K562 (cell line): Measurements from ENCODE around the gene OSGIN1. TPM values are rescaled to one million over a fixed set of nuclear protein-coding genes. Genes with fewer than 3 reads are reported as not detected.

ENCODE experiments used
- ETS2 ChIP-seq: IDR thresholded peaks from 2 replicates; pipeline ENCODE4 v1.6.1; 2016; ENCODE audit warnings: borderline replicate concordance, missing genetic modification characterization, mild to moderate bottlenecking, moderate library complexity, missing compliant biosample characterization; ENCODE audit not compliant: poor library complexity, severe bottlenecking
- HES1 ChIP-seq: fragments of 450-650 bp; IDR thresholded peaks from 2 replicates; pipeline ENCODE4 v1.6.1; 2016; ENCODE audit warnings: low read depth, mild to moderate bottlenecking, moderate library complexity
- NCOR1 ChIP-seq: fragments of 450-650 bp; IDR thresholded peaks from 2 replicates; pipeline ENCODE4 v1.6.1; 2016; ENCODE audit warnings: mild to moderate bottlenecking, moderate library complexity
- NFIC ChIP-seq: fragments of 450-650 bp; IDR thresholded peaks from 2 replicates; pipeline ENCODE4 v1.6.1; 2017; ENCODE audit warnings: mild to moderate bottlenecking, inconsistent platforms
- NFIX ChIP-seq: fragments of 250-450 bp; sonication (Bioruptor Pico); IDR thresholded peaks from 2 replicates; pipeline ENCODE4 v1.4.0; 2020; ENCODE audit warnings: low read depth, mild to moderate bottlenecking, moderate library complexity
- PBX2 ChIP-seq, 2 experiments: IDR thresholded peaks in 1 of 2; conservative IDR thresholded peaks in 1 of 2; 2 replicates each; pipeline ENCODE4 v1.6.1; 2016; ENCODE audit warnings: low read depth in 2 of 2, mild to moderate bottlenecking in 1 of 2, missing compliant biosample characterization in 1 of 2, missing genetic modification characterization in 1 of 2, moderate library complexity in 1 of 2
- ZNF696 ChIP-seq: fragments of 250-450 bp; sonication (Bioruptor Pico); conservative IDR thresholded peaks from 2 replicates; pipeline ENCODE4 v1.4.0; 2020; ENCODE audit warnings: mild to moderate bottlenecking, moderate library complexity
- polyA plus RNA-seq, 8 experiments: library from polyadenylated mRNA; depleted of rRNA in 4 of 8; stranded (reverse) in 5 of 8; unstranded in 3 of 8; fragments of >200 nt; fragmentation: Nextera tagmentation in 2 of 8; fragmentation: Illumina TruSeq in 1 of 8; extraction: Ambion mirVana in 2 of 8; extraction: Trizol in 1 of 8; gene quantifications; 2 replicates each; pipeline versions ENCODE4 v1.2.1 to v1.2.3, GENCODE V29; 2011 to 2014; ENCODE audit warnings: inconsistent platforms in 1 of 8, missing spikeins in 1 of 8
- total RNA-seq, 7 experiments: library from RNA; depleted of rRNA in 6 of 7; stranded (reverse); fragments of >200 nt in 6 of 7; fragmentation: Illumina TruSeq in 2 of 7; extraction: Trizol in 2 of 7; gene quantifications; 2 replicates each; pipeline versions ENCODE4 v1.2.1 to v1.2.3, GENCODE V29; 2011 to 2021; ENCODE audit warnings: low replicate concordance in 1 of 7

OSGIN1 gene
- total and polyA plus RNA-seq, 9 of the 15 experiments (the other 6 are each of a cell fraction or from before 2014, with no cell fraction given), result 0.03 to 3.6 (median 1.6) TPM

GRCh38 chr16:83943516-83944050 is 9.5 kb upstream of the OSGIN1 start (continued):
- no peak for TF ChIP-seq HES1
- no peak for TF ChIP-seq ETS2 (tag)
- TF ChIP-seq NFIX (CRISPR knock-in tag), result no peak
- no peak for TF ChIP-seq NCOR1
- TF ChIP-seq PBX2 (CRISPR knock-in tag; IDR thresholded peaks at IDR 0.05; ENCODE audit: low read depth), result no peak
- no peak for TF ChIP-seq PBX2 (tag; conservative IDR thresholded peaks at IDR 0.05; ENCODE audit: low read depth)
- no peak for TF ChIP-seq ZNF696 (CRISPR knock-in tag)
- no peak for TF ChIP-seq NFIC
